Regular cardiac myocyte (primary cell): ENCODE results near the gene RWDD4. TPM values are rescaled to one million over a fixed set of nuclear protein-coding genes. Genes with fewer than 3 reads are reported as not detected.

Experiments used
- total RNA-seq: library from RNA; depleted of rRNA; stranded (reverse); fragments of >200 nt; gene quantifications from 2 replicates; pipeline ENCODE4 v1.2.3, GENCODE V29; 2014

The RWDD4 gene
- 19.7 and 26.6 TPM in 2 replicates for total RNA-seq

GRCh38 chr4:183659029-183659871 lies at the start of gene RWDD4, which contains the start of gene TRAPPC11:
Gene RWDD4 (minus strand): TSS chr4:183659185. CDS start chr4:183658952, 233 bp downstream.
Gene TRAPPC11 (plus strand): TSS chr4:183659293. CDS start chr4:183663868, 4,575 bp downstream.

Other genes with a start within 250 kb of the RWDD4 start
- 16.3 and 16.6 TPM in 2 replicates for gene CDKN2AIP, start 214.5 kb downstream of the RWDD4 start, total RNA-seq
- 12.7 and 15.5 TPM in 2 replicates for gene ING2, start 154.1 kb downstream of the RWDD4 start, total RNA-seq
- 40.8 and 64.3 TPM in 2 replicates for gene TRAPPC11, start 108 bp upstream of the RWDD4 start, total RNA-seq
- 0.38 and 1.1 TPM in 2 replicates for gene STOX2, start 246.1 kb upstream of the RWDD4 start, total RNA-seq